Muscle of arm (tissue), 12 donors: ENCODE data around the gene PAX5. TPM values are rescaled to one million over a fixed set of nuclear protein-coding genes. Genes with fewer than 3 reads are reported as not detected.
A peak's percentile ranks its signal among the peaks of the same experiment; 100 is the strongest.

Experiments used
- DNase-seq: peaks from one replicate; pipeline ENCODE4 v3.0.0-alpha.2; 2013
- polyA plus RNA-seq, 12 donors: library from polyadenylated mRNA; unstranded; fragments of 120-200 nt; gene quantifications; one replicate each; pipeline ENCODE4 v1.2.1, GENCODE V29; 2013; ENCODE audit not compliant: insufficient read length in 12 of 12

Gene PAX5
- polyA plus RNA-seq, 12 donors, result 0.04 to 1.7 (median 0.19) TPM; not detected in 2

DNA sequence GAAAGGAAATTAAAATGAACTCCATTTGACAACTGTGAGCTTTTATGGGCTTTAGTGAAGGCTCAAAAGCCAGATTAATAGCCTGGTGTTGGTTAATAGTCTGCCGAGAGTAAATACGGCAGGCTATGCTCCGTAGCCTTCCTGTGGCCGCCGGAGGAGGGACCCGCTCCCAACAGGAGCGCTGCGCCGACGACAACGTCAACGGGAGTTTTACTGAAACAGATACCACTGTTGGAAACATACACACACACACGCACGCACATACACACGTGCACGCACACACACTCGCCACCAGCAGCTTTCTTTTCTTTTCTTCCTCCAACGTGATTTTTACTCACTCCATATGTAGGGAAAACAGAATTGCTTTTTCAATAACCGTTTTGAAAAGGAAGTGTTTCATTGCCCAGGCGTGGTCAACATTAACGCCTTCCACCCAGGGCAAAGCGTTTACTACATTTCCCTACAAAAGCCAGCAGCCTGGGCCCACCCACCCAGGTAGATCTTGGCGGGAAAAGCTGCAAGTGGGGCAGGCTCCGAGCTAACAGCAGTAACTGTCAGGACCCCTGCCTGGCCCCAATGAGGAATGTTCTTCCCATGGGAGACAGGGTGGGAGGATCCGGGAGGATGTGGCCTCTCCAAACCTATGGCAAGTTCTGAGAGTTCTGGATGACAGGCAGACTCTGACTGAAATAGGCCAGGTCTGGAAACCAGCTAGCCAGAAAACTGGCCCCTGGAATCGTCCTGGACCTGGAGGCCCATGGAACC lies 72.3 kb downstream of the PAX5 start:
- DNase-seq, result peak; percentile 16

DNA sequence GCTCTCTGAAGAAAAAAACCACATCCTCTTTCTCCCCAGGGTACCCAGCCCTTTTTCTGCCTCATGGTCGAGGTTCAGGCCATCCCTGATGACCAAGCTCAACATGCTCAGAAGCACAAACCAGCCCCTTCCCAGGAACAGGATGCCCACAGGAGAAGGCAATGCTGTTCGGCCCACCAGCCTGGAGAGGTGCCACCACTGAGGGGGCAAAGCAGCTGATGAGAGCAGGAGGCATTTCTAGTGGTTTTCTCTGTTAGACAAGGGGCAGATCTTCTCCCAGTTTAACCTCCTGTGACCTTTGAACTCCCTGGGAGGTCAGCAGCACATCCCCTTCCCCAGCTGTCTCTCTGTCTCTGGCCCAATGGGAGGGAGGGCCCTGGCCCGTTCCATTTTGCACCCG lies 73.0 kb downstream of the PAX5 start:
- no peak for DNase-seq

DNA sequence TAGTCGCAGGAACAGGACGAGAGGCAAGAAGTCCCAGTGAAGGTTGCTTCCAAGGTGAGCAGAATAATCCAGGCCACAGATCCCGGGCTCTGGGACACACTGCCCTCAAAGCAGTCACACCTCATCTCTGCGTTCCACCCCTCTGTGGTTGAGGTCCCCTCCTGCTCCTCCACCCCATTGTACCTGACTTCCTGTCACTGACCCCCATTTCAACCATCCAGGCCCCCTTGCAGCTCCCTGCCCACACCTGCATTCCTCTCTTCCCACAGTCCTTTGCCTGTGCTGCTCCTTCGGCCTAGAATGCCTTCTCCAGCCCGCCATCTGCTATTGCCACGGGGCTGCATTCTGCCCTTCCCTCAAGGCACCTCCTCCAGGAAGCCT lies 73.5 kb downstream of the PAX5 start:
- no peak for DNase-seq

DNA sequence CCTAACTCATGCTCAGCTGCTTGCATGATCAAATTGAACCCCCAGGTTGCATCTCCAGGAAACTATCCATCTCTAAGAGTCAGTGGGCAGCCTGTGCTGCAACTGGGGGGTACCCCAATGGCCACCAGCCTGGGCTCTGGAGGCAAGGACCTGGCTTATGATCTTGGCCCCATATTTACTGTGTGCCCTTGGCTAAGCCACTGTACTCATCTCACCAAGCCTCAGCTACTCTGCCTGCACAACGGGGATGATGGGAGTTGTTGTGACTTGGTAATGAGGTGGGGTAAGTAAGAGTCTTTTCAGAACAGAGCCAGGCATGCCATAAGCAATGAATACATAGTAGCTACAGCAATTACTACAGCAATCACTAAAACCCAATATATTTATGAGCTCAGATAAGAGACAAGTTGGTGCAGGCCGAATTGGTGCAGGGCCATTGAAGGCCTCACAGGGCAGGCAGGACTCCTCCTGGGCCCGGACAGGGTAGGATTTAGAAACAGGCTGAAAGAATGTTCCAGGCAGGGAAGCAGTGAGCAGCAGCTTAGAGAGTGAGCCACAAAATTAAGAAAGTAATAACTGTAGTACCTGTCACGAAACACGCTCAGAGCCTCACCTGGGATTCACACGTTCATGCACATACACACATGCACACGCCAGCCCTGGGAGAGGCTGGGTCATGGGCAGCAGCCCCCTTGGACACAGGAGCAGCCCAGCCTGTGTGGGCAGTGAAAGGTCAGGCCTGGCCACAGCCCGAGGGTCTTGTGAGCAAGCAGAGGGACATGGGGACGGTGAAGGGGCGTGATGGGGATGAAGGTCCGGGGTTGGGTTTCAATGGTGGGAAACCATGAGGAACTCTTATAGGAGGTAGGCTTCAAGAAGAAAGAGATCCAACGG lies 74.1 kb downstream of the PAX5 start:
- DNase-seq, result no peak

DNA sequence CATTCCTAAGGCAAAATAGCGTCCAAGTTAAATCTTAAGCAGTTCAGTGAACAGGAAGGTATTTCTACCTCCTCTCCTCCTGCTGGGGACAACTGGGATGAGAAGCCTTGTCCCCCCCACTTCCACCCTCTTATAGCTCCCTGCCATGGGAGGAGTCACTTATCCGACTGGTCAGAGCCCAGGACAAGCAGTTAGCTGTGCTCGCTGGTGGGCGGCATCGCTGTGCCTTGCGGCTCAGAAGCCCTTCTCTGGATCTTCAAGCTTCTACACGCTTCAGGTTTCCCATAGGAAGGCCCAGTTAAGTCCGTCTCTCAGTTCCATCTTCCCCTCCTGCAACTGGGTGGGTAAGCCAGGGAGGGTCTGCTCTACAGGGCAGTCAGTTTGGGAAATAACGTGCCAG lies 77.2 kb downstream of the PAX5 start:
- no peak for DNase-seq

DNA sequence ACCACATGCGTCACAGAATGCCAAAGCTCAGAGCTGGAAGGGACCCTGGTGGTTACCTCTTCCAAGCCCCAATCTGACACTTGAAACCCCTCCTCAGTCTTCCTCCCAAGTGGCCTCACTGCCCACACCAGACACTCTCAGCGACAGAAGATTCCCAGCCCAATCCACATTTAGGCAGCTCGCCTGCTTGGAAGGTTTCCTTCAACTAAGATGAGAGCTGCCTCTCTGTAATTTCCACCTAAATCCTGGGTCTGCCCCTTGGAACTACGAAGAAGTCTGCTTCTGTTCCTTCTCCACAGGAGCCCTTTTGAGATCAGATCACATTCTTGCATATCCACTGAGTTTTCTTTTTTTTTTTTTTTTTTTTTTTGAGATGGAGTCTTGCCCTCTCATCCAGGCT lies 83.7 kb downstream of the PAX5 start:
- no peak for DNase-seq

DNA sequence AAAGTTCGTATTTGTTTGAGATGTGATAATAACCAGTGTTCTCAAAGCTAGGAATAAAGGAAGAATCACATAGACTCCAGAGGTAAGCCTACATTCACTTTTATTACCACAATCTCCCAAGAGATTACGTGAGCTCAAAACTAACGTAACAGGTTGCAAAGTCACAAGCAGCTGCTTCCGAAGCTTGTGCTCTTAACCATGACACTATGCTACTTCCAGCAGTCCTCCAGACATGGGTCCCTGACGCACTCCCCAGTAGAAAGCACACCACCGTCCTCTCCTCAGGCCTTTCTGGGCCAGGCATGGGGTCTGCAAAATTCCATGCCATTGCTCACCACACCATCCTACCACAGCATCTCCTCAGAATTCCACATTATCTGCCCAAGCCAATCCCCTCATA lies 84.6 kb downstream of the PAX5 start:
- DNase-seq, result no peak

DNA sequence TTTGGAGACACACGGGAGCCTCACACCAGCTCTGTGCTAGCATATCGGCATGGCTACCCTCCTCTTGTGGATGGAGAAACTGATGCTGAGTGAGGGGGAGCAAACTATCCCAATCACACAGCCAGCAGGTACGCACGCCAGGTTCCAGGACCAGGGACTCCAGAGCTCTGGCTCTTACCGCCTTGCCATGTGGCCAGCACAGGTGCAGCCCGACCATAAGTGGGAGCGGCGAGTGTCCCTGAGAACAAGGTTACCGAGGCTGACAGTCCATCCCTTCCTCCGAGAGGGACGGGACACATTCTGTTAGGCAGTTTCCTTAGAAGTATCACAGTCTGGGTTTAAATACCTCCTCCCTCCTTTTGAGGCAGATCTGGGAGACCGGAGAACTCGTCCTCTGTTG lies 86.0 kb downstream of the PAX5 start:
- no peak for DNase-seq

DNA sequence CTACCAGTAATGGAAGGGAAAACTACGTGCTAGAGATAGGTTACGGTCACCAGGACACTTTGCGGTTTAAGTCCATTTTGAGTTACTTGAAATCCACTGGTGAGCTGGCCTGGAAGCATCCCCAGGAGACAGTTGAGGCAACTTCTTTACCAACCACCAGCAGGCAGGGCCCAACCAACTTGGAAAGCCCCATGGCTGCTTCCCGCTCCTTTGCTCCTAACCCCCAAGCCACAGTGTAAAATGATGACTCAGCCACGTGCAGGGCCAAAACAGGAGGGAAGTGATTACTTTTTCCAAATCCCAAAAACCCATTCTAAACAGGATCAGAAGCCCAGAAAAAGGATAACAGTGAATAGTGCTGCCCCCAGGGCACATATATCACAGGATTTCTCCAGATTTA lies 87.4 kb downstream of the PAX5 start:
- no peak for DNase-seq

DNA sequence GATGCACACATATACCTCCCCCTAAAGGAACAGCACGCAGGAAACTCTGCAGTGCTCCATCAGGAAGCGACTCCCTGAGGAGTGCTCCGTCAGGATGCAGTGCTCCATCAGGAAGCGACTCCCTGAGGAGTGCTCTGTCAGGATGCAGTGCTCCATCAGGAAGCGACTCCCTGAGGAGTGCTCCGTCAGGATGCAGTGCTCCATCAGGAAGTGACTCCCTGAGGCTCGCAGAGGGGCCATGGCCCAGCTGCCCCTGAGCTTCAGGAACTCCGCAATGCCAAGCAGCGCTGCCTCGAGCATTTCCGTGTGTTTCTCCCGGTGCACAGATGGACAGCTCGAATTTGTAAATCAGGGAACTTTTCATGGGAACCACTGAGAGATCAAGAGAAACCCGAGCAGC lies 88.1 kb downstream of the PAX5 start:
- no peak for DNase-seq

DNA sequence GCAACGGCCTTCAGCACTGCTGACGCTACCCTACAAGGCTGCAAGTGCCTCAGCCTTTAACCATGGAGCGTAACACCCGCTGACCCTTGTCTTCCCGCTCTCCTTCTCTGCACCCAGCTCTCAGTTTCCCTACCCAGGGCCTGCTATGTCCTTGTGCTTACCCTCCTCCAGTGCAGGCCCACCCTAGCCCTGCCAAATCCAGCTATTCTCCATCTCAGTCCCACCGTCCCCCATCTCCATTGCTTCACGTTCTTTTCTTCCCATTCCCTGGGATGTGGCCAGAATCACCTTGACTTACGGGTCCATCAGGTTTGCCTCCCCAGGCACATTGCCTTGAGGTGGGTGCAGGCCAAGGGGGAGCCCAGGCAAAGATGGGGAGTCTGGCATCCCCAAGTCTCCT lies 91.2 kb downstream of the PAX5 start:
- no peak for DNase-seq

DNA sequence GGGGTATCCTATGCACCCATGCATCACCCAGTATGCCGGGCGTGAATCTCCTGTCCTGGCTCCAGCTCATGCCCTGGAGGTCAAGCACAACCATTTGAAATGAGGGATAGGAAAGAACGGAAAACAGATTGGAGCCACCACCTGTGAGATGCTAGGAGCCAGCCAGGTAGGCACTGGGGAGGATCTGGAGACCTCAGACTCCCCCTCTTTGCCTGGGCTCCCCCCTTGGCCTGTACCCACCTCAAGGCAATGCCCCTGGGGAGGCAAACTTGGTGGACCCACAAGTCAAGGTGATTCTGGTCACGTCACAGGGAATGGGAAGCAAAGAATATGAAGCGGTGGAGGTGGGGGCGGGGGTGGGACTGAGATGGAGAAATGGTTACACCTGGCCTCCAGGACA lies 92.6 kb downstream of the PAX5 start:
- DNase-seq, result no peak

DNA sequence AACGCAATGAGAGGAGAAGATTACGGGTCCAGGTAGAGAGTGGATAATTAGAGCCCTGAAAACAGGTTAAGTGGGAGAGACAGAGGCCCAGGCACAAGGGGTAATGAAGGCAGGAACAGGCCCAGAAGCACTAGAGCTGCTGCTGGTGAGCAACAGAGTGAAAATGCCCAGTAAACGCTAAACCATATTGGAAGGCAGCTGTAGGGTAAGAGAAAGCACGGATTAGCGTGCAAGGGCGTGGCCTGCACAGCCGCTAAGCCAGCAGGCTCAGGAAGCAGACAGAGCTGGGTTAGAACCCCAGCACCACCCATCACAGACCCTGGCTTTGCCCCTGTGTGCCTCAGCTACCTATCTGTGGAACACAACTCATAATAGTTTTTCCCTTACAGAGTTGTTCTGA lies 93.2 kb downstream of the PAX5 start:
- DNase-seq, result no peak

DNA sequence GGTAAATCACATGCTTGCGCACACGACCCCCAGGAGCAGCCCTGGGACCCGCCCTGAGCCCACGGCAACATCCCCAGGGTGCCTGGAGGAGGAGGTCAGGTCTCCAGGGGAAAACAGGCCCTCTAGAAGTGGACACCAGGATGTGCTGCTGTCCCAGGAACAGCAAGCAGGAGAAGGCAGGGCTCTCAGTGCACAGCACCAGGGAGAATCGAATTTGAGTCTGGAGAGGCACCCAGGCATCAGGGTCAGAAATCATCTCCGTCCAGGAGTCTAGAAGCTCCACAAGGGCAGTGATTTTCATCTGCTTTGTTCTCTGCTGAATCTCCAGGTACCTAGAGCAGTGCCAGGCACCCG lies 93.6 kb downstream of the PAX5 start:
- no peak for DNase-seq

DNA sequence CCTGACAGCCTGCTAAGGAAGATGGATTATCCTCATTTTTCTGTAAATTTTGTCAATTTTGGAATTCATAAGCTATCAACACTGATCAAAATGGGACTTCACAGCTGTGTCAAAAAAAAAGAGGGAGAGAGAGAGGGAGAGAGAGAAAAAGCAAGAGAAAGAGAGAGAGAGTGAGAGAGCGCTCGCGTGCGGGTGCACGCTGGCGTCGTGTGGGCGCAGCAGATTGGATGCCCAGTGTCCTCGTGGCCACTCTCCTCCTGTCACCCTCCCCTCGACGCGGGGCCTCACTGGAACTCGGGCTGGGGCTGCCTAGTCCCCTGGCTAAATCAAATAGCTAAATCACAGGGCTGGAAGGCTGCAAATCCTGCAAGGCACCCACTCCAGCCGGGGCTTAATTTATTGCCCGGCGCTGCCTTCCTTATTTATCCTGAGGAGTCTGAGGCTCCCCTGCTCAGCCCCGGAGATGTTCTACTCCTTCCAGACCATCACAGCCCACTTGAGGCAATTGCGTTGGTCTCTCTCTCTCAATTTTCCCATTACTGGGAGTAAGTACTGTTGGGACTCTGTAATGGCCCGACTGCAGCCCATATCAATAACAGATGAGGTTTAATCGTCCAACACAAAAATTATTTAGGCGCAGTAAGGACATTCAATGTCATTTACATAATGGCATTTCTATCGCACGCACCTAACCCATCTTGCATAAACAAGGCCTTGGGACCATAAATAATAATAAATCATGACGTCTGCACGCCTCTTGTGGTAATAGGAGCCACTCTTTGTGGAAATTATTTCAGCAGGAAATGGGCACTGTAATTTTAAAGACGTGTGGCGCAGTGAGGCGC lies 94.2 kb downstream of the PAX5 start:
- no peak for DNase-seq

DNA sequence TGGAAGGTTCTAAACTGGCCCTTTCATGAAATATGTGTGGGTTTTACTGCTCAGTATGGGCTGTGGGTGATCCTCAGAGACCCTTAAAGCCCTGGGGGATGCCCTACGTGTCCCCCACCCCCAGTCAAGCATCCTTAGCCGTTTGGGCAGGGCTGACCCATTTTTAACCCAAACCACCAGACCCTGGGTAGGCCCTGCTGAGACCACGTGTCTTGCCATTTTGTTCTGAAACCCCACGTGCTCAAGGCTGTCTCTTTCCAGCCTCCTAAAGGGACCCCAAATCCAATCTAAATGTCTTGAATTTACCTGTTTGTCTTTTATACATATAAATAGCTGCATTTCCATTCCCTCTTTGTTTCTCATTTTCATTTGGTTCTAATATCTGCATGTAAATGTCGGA lies 94.9 kb downstream of the PAX5 start:
- no peak for DNase-seq

DNA sequence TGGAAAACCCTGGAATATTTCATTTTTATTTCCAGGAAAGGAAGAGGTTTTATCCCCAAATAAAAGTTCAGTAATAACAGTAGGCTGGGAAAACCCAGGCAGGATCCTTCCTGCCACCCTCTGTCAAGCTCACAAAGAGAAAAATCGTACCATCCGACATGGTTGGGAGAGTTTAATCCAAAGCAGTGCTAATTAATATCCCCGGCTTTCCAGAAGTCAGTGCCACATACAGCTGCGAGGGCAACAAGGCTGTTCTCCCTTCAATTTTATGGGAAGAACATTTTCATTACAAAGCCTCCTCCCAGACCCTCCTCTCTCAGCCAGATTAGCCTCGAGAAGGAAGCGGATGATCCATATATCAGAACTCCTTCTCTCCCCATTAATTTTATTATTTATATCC lies 95.5 kb downstream of the PAX5 start:
- DNase-seq, result no peak

DNA sequence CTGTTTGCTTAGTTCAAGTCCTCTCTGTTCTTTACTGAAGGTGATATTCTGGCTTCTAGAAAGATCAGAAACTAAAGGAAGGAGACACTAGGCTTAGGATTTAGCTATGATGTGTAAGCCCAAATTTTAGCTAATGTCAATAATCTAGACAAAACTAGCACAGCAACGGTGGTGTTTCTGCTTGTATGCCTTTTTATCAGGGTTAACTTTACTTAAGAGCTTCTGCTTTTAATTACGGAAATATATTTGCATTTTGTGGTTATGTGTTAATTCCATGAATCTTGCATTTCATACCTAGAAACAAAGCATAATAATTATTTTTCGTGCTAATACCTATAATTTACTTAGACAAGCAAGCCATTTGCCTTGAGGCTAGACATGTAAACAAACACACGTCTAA lies 96.1 kb downstream of the PAX5 start:
- no peak for DNase-seq

DNA sequence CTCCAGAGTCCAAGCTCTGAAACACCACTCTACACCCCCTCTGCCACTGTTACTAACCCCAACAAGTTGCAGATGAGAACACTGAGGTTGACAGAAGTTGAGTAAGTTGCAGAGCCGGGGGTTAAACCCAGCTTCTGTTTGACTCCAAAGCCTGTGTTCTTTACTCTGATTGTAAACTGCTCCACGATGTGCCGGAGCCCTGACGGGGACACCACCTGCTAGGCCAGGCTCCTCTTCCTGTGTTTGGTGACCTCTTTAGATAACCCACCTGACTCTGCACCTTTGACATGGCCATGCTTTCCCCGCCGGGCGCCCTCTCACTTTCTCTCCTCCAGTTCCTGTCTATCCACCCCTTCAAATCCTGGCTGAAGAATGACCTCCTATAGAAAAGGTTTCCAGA lies 96.7 kb downstream of the PAX5 start:
- no peak for DNase-seq

DNA sequence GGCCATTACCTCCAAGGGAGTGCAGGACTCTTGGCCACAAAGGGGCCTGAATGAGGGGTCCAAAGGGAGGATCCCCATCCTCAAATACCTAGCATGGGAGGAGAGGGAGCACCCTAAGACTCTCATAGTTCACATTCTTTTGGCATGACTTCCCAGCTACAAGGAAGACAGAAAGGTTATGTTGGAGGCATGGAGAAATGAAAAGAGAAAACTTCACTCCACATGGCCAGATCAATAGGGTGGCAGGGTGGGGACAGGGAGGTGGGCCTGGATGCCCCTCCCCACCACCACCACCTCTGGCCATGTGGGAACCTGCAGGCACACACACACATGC lies 97.6 kb downstream of the PAX5 start:
- DNase-seq, result no peak

DNA sequence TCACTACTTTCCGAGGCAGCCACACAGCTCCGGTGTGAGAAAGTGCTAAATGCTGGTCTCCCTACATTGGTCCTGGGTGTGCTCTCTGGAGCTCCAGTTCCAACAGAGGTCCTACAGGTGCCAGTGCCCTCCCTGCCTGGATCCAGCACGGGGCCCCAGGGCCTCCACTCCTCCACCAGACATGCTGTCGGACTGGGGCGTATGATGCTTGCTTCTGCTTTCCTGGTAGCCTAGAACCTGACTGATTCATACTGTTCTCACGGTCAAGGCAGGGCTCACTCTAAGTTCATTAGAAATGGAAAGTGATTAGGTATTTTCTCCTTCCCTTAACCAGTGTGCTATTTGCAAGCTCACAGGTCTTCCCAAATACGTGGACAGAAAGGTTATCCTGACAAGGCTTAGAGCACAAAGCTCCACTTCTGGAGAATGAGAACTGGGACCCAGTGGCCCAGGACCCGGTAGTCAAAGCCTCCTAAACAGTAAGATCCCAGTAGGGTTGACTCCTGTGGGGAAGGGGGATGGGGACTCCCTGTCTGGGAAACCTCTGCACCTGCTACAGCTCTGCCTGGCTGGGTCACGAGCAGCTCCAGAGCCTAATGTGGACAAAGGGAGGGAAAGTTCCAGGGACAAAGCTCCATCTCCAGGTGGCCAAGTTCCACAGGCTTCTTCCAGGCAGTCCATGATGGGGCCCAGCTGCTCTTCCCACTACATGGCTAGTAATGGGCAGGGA lies 98.1 kb downstream of the PAX5 start:
- no peak for DNase-seq

DNA sequence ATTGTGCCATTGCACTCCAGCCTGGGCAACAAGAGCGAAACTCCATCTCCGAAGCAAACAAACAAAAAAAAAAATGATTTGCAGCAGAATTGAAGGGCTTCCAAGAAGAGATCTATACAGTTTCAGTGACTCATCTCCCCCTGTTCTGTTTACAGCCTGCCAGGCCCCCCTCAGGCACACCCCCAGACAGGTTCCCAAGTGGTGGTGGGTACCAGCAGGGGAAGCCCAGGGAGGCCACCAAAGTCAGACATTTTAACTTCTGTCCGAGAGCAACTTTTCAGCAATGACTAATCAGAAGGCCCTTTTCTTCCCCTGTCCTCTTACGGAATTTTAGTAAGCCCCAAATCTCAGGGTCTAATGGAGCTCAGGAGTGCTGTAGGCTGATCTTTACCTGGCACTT lies 98.7 kb downstream of the PAX5 start:
- no peak for DNase-seq
